Left ventricle myocardium inferior (tissue), 1 donor: ENCODE results near the gene SLC25A47. TPM values are rescaled to one million over a fixed set of nuclear protein-coding genes. Genes with fewer than 3 reads are reported as not detected.
"Not testable (repeated sequence)": the region's sequence is repeated elsewhere in the genome, so short reads cannot be mapped to it uniquely, and the experiment has no call there.

Experiments
- DNase-seq: peaks from one replicate; pipeline ENCODE4 v3.0.0-alpha.2; 2020
- H3K27ac ChIP-seq: fragments of 200-600 bp; replicated peaks from 2 replicates; pipeline ENCODE4 v1.8.0; 2021
- H3K27me3 ChIP-seq: fragments of 200-600 bp; 2 replicates; pipeline ENCODE4 v1.8.0; 2021; ENCODE audit warnings: low read depth
- H3K36me3 ChIP-seq: fragments of 200-600 bp; 2 replicates; pipeline ENCODE4 v1.8.0; 2021
- H3K4me1 ChIP-seq: fragments of 200-600 bp; 2 replicates; pipeline ENCODE4 v1.8.0; 2021
- H3K4me3 ChIP-seq: fragments of 200-600 bp; 2 replicates; pipeline ENCODE4 v1.8.0; 2021; ENCODE audit warnings: mild to moderate bottlenecking, moderate library complexity
- H3K9me3 ChIP-seq: fragments of 200-600 bp; replicated peaks from 2 replicates; pipeline ENCODE4 v1.8.0; 2021
- intact Hi-C: fragments of 100-400 bp; cut with micrococcal nuclease; formaldehyde crosslinking; loops from one replicate; pipeline ENCODE4 v1.11.0; 2022
- total RNA-seq: library from RNA; stranded (reverse); fragmentation: NEBNext Ultra II Directional; extraction: Animal tissue kit (Norgen Biotek cat#: 25700); gene quantifications from one replicate; pipeline ENCODE4 v1.2.1, GENCODE V29; 2021
- TF ChIP-seq, protein P1 (sequence below): fragments of 200-600 bp; IDR thresholded peaks from 2 replicates; pipeline ENCODE4 v1.8.0; 2021; ENCODE audit warnings: antibody characterized with exemption, mild to moderate bottlenecking, borderline replicate concordance
- donor health status: DM: no; HTN: yes; CAD: no; lungs with severe emphysema.

The SLC25A47 gene
- total RNA-seq, 1 donor from 2014 or later = not detected

DNA sequence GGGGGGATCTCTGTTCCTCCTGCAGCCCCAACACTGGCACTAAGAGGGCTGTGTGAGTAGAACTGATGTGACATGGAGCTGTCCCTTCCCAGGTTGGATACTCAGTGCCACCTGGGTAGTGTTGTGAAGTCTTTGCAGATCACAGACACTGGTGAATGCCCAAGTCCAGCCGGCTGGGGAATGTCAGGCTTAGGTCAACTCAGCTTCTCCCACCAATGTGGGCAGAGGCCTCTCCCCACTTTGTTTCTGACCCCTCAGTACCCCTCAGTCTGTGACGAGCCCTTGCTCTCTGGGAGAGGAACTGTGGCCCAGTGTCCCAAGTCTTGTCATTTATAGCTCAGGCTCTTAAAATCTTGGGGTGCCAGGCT, 28.2 kb upstream of the SLC25A47 start:
- TF ChIP-seq, protein P1, sequence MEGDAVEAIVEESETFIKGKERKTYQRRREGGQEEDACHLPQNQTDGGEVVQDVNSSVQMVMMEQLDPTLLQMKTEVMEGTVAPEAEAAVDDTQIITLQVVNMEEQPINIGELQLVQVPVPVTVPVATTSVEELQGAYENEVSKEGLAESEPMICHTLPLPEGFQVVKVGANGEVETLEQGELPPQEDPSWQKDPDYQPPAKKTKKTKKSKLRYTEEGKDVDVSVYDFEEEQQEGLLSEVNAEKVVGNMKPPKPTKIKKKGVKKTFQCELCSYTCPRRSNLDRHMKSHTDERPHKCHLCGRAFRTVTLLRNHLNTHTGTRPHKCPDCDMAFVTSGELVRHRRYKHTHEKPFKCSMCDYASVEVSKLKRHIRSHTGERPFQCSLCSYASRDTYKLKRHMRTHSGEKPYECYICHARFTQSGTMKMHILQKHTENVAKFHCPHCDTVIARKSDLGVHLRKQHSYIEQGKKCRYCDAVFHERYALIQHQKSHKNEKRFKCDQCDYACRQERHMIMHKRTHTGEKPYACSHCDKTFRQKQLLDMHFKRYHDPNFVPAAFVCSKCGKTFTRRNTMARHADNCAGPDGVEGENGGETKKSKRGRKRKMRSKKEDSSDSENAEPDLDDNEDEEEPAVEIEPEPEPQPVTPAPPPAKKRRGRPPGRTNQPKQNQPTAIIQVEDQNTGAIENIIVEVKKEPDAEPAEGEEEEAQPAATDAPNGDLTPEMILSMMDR = no peak
- Histone ChIP-seq H3K36me3 (peaks cover 16% of the 10 kb centered on the region), H3K4me1 (peaks cover 56% of the 10 kb centered on the region), H3K27me3 (no peaks in the 10 kb centered on the region), H3K27ac (peak overlapping the region; percentile 47), H3K9me3 (no peaks in the 10 kb centered on the region), H3K4me3 (no peak overlapping the region)
- intact Hi-C loops = no loop called here
- DNase-seq = no peak

DNA sequence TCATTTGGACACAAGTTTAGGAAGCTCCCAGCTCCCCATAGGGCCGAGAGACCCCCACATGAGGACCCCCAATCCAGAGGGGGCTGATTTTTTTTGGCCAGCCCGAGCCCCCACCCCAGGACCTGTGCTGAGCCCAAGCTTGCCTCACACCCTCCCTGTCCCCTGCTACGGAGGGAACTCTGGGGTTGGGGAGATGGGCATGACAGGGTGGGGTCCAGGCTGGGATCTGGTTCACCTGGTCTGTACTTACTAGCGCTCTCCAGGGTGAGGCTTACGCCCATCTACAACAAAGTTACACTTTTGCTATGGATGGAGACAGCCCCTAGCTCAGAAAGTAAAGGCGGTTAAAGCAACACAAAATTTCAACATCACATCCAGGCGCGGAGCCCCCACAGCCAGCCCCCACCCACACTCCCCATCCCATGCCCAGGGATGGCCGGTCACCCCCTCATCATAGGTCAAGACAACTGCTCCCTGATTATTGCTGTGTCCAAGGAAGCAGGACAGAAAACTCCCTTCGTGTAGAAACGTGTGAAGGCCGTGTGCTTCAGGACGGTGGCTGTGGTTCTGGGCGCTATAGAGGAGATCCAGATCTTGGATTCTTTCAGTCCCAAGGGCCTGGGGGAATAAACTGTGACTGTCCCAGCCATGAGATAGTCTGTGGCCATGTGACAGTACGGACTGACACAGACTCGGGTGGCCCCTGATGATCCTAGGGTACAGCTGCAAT, 27.6 kb upstream of the SLC25A47 start:
- intact Hi-C loops = no loop called here
- no peaks in the 10 kb centered on the region for H3K27me3 ChIP-seq
- no peaks in the 10 kb centered on the region for H3K9me3 ChIP-seq
- TF ChIP-seq, protein P1 = no peak
- peaks cover 16% of the 10 kb centered on the region for H3K36me3 ChIP-seq
- H3K4me1 ChIP-seq = peaks cover 50% of the 10 kb centered on the region
- peak overlapping the region; percentile 47 for H3K27ac ChIP-seq
- no peak overlapping the region for H3K4me3 ChIP-seq
- no peak for DNase-seq

DNA sequence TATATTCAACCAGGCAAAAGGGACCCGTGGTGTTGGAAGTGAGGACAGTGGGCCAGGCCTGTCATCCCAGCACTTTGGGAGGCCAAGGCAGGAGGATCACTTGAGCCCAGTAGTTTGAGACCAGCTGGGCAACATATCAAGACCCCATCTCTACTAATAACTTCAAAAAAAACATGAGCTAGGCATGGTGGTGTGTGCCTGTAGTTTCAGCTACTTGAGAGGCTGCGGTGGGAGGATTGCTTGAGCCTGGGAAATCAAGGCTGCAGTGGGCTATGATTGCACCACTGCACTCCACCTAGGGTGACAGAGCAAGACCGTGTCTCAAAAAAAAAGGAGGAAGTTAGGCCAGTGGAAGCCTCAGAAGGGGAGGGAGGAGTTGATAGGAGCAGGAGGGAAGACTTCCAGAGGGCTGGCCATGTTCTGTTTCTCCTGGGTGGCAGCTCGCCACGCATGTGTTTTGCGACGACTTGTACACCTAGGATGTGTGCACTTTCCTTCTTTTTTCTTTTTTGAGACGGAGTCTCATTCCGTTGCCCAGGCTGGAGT, 27.0 kb upstream of the SLC25A47 start:
- H3K9me3 ChIP-seq = no peaks in the 10 kb centered on the region
- peak overlapping the region; percentile 84 for H3K27ac ChIP-seq
- intact Hi-C loops = no loop called here
- TF ChIP-seq, protein P1 = no peak
- H3K4me1 ChIP-seq = peaks cover 43% of the 10 kb centered on the region
- H3K4me3 ChIP-seq = no peak overlapping the region
- peaks cover 14% of the 10 kb centered on the region for H3K36me3 ChIP-seq
- H3K27me3 ChIP-seq = no peaks in the 10 kb centered on the region
- DNase-seq = no peak

DNA sequence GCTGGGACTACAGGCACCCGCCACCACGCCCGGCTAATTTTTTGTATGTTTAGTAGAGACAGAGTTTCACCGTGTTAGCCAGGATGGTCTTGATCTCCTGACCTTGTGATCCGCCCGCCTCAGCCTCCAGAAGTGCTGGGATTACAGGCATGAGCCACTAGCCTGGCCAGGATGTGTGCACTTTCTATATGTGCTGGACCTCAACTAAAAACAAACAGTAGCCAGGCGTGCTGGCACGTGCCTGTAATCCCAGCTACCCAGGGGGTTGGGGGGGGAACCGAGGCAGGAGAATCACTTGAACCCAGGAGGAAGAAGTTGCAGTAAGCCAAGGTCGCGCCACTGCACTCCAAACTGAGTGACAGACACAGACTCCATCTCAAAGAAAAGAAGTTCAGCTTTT, 26.4 kb upstream of the SLC25A47 start:
- H3K9me3 ChIP-seq, H3K36me3 ChIP-seq, intact Hi-C loops, DNase-seq, H3K27me3 ChIP-seq: not testable (repeated sequence)
- Histone ChIP-seq H3K27ac (peak overlapping the region; percentile 84), H3K4me3 (peak overlapping the region; percentile 32), H3K4me1 (peaks cover 43% of the 10 kb centered on the region)

DNA sequence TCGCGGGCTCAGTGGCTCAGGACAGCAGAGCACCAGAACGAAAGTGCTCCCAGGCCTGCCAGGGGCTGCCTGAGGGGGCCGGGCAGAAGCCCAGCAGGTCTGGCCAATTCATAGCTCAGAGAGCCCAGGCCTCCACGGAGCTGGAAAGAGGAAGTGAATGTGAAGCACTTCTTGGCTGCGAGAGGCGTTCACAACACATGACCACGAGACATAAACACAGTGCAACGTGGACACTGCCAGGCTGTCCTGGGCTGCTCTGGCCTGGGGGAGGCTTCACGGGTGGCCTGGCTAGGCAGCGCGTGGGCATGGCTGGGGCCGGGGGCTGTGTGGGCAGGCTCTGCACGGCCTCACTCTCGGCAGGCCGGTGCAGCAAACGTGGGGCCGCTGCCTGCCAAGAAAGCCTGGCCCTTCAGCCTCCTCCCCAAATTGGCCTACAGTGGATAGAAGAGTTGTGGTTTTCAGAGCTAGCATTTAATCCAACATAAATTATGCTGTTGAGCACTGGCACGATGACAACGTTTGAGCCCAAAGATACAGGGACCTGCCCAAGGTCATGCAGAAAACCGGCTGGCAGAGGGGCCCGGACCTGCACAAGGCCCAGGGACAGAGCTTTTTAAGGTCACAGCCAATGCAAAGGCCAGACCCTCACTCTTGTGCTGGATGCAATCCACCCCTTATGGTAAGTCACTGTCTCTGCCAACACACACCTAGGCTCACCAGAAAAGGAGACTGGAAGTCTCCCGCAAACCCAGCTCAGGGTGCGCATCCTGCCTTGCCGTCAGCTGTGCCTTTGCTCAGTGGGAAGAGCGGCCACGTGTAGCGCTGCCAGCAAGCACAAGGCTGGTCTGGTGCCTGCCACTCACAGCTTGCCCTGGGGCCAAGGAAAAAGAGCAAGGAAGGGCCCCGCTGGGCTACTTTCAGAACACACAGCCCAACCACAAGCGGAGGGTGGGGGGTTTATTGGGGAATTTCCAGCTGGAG, 25.5 kb upstream of the SLC25A47 start:
- TF ChIP-seq, protein P1 = no peak
- H3K9me3 ChIP-seq = no peaks in the 10 kb centered on the region
- intact Hi-C loops = no loop called here
- peak overlapping the region; percentile 84 for H3K27ac ChIP-seq
- no peaks in the 10 kb centered on the region for H3K27me3 ChIP-seq
- DNase-seq = peak; percentile 80
- H3K36me3 ChIP-seq = peaks cover under 1% of the 10 kb centered on the region
- H3K4me1 ChIP-seq = peaks cover 49% of the 10 kb centered on the region
- peak overlapping the region; percentile 32 for H3K4me3 ChIP-seq
